HEK293 (cell line): ENCODE results near the gene RSPRY1.

ENCODE experiments used
- TRIM28 ChIP-seq: IDR thresholded peaks from 2 replicates; pipeline ENCODE4 v1.6.1; 2011; ENCODE audit warnings: low read length, control low read depth, borderline replicate concordance
- ZFP37 ChIP-seq: fragments of 450-650 bp; formaldehyde crosslinking; IDR thresholded peaks from 2 replicates; pipeline ENCODE4 v1.5.1; 2016; ENCODE audit warnings: missing biosample characterization, missing genetic modification characterization
- ZNF157 ChIP-seq: fragments of 450-650 bp; formaldehyde crosslinking; IDR thresholded peaks from 2 replicates; pipeline ENCODE4 v1.5.1; 2016; ENCODE audit warnings: missing biosample characterization, missing genetic modification characterization
- ZNF169 ChIP-seq: fragments of 450-650 bp; formaldehyde crosslinking; IDR thresholded peaks from 2 replicates; pipeline ENCODE4 v1.5.1; 2016; ENCODE audit warnings: missing biosample characterization, missing genetic modification characterization
- ZNF24 ChIP-seq: fragments of 450-650 bp; formaldehyde crosslinking; IDR thresholded peaks from 2 replicates; pipeline ENCODE4 v1.5.1; 2016; ENCODE audit warnings: missing biosample characterization, missing genetic modification characterization
- ZNF350 ChIP-seq: fragments of 450-650 bp; formaldehyde crosslinking; IDR thresholded peaks from 2 replicates; pipeline ENCODE4 v1.5.0; 2017; ENCODE audit warnings: missing biosample characterization, mild to moderate bottlenecking, missing genetic modification characterization
- TF ChIP-seq, protein P1 (sequence below): fragments of 450-650 bp; IDR thresholded peaks from 2 replicates; pipeline ENCODE4 v1.5.1; 2018; ENCODE audit warnings: missing biosample characterization, missing genetic modification characterization
- TF ChIP-seq, protein P2 (sequence below): fragments of 450-650 bp; formaldehyde crosslinking; IDR thresholded peaks from 2 replicates; pipeline ENCODE4 v1.5.1; 2016; ENCODE audit warnings: missing biosample characterization, missing genetic modification characterization
- TF ChIP-seq, protein P3 (sequence below): fragments of 450-650 bp; formaldehyde crosslinking; IDR thresholded peaks from 2 replicates; pipeline ENCODE4 v1.5.1; 2016; ENCODE audit warnings: missing biosample characterization, missing genetic modification characterization, low read depth
- TF ChIP-seq, protein P4 (sequence below): fragments of 450-650 bp; formaldehyde crosslinking; IDR thresholded peaks from 2 replicates; pipeline ENCODE4 v1.5.1; 2016; ENCODE audit warnings: missing biosample characterization, missing genetic modification characterization
- TF ChIP-seq, protein P5 (sequence below): fragments of 450-650 bp; formaldehyde crosslinking; optimal IDR thresholded peaks from 2 replicates; pipeline ENCODE3; 2016; ENCODE audit warnings: missing biosample characterization, mild to moderate bottlenecking, missing genetic modification characterization
- TF ChIP-seq, protein P6 (sequence below): fragments of 450-650 bp; formaldehyde crosslinking; IDR thresholded peaks from 2 replicates; pipeline ENCODE4 v1.5.1; 2016; ENCODE audit warnings: missing biosample characterization, missing genetic modification characterization
- TF ChIP-seq, protein P7 (sequence below): fragments of 450-650 bp; formaldehyde crosslinking; IDR thresholded peaks from 2 replicates; pipeline ENCODE4 v1.5.1; 2016; ENCODE audit warnings: missing biosample characterization, missing genetic modification characterization

DNA sequence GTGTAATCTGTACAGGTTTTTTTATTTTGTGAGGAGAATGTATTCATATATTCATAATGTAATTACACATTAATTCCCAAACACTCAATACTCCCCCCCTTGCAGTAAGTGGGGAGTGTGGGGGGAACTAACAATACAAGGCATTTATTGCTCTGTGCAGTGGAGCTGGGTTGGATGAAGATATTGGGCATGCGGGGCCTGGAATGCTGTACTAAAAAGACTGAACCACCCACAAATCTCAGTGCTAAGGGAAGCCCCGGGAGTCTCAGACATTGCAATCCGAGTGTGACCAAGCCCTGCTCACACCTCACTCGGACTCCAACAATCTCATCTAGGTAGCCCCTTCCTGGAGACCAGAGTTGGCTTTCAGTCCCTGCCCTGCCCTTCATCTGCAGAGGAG lies 92.4 kb downstream of the RSPRY1 start:
- TF ChIP-seq ZNF24 (tag by site-specific recombination) (no peak), TRIM28 (no peak), ZNF169 (tag by site-specific recombination) (no peak), ZNF350 (no peak), ZFP37 (tag by site-specific recombination) (no peak), ZNF157 (tag by site-specific recombination) (no peak)
- TF ChIP-seq, protein P1, sequence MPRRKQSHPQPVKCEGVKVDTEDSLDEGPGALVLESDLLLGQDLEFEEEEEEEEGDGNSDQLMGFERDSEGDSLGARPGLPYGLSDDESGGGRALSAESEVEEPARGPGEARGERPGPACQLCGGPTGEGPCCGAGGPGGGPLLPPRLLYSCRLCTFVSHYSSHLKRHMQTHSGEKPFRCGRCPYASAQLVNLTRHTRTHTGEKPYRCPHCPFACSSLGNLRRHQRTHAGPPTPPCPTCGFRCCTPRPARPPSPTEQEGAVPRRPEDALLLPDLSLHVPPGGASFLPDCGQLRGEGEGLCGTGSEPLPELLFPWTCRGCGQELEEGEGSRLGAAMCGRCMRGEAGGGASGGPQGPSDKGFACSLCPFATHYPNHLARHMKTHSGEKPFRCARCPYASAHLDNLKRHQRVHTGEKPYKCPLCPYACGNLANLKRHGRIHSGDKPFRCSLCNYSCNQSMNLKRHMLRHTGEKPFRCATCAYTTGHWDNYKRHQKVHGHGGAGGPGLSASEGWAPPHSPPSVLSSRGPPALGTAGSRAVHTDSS, result no peak
- TF ChIP-seq, protein P2, sequence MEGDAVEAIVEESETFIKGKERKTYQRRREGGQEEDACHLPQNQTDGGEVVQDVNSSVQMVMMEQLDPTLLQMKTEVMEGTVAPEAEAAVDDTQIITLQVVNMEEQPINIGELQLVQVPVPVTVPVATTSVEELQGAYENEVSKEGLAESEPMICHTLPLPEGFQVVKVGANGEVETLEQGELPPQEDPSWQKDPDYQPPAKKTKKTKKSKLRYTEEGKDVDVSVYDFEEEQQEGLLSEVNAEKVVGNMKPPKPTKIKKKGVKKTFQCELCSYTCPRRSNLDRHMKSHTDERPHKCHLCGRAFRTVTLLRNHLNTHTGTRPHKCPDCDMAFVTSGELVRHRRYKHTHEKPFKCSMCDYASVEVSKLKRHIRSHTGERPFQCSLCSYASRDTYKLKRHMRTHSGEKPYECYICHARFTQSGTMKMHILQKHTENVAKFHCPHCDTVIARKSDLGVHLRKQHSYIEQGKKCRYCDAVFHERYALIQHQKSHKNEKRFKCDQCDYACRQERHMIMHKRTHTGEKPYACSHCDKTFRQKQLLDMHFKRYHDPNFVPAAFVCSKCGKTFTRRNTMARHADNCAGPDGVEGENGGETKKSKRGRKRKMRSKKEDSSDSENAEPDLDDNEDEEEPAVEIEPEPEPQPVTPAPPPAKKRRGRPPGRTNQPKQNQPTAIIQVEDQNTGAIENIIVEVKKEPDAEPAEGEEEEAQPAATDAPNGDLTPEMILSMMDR (tag by site-specific recombination), result no peak
- TF ChIP-seq, protein P3, sequence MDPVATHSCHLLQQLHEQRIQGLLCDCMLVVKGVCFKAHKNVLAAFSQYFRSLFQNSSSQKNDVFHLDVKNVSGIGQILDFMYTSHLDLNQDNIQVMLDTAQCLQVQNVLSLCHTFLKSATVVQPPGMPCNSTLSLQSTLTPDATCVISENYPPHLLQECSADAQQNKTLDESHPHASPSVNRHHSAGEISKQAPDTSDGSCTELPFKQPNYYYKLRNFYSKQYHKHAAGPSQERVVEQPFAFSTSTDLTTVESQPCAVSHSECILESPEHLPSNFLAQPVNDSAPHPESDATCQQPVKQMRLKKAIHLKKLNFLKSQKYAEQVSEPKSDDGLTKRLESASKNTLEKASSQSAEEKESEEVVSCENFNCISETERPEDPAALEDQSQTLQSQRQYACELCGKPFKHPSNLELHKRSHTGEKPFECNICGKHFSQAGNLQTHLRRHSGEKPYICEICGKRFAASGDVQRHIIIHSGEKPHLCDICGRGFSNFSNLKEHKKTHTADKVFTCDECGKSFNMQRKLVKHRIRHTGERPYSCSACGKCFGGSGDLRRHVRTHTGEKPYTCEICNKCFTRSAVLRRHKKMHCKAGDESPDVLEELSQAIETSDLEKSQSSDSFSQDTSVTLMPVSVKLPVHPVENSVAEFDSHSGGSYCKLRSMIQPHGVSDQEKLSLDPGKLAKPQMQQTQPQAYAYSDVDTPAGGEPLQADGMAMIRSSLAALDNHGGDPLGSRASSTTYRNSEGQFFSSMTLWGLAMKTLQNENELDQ, result no peak
- TF ChIP-seq, protein P4, sequence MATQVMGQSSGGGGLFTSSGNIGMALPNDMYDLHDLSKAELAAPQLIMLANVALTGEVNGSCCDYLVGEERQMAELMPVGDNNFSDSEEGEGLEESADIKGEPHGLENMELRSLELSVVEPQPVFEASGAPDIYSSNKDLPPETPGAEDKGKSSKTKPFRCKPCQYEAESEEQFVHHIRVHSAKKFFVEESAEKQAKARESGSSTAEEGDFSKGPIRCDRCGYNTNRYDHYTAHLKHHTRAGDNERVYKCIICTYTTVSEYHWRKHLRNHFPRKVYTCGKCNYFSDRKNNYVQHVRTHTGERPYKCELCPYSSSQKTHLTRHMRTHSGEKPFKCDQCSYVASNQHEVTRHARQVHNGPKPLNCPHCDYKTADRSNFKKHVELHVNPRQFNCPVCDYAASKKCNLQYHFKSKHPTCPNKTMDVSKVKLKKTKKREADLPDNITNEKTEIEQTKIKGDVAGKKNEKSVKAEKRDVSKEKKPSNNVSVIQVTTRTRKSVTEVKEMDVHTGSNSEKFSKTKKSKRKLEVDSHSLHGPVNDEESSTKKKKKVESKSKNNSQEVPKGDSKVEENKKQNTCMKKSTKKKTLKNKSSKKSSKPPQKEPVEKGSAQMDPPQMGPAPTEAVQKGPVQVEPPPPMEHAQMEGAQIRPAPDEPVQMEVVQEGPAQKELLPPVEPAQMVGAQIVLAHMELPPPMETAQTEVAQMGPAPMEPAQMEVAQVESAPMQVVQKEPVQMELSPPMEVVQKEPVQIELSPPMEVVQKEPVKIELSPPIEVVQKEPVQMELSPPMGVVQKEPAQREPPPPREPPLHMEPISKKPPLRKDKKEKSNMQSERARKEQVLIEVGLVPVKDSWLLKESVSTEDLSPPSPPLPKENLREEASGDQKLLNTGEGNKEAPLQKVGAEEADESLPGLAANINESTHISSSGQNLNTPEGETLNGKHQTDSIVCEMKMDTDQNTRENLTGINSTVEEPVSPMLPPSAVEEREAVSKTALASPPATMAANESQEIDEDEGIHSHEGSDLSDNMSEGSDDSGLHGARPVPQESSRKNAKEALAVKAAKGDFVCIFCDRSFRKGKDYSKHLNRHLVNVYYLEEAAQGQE (tag by site-specific recombination), result no peak
- TF ChIP-seq, protein P5, sequence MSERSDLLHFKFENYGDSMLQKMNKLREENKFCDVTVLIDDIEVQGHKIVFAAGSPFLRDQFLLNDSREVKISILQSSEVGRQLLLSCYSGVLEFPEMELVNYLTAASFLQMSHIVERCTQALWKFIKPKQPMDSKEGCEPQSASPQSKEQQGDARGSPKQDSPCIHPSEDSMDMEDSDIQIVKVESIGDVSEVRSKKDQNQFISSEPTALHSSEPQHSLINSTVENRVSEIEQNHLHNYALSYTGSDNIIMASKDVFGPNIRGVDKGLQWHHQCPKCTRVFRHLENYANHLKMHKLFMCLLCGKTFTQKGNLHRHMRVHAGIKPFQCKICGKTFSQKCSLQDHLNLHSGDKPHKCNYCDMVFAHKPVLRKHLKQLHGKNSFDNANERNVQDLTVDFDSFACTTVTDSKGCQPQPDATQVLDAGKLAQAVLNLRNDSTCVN (tag by site-specific recombination), result no peak
- TF ChIP-seq, protein P6, sequence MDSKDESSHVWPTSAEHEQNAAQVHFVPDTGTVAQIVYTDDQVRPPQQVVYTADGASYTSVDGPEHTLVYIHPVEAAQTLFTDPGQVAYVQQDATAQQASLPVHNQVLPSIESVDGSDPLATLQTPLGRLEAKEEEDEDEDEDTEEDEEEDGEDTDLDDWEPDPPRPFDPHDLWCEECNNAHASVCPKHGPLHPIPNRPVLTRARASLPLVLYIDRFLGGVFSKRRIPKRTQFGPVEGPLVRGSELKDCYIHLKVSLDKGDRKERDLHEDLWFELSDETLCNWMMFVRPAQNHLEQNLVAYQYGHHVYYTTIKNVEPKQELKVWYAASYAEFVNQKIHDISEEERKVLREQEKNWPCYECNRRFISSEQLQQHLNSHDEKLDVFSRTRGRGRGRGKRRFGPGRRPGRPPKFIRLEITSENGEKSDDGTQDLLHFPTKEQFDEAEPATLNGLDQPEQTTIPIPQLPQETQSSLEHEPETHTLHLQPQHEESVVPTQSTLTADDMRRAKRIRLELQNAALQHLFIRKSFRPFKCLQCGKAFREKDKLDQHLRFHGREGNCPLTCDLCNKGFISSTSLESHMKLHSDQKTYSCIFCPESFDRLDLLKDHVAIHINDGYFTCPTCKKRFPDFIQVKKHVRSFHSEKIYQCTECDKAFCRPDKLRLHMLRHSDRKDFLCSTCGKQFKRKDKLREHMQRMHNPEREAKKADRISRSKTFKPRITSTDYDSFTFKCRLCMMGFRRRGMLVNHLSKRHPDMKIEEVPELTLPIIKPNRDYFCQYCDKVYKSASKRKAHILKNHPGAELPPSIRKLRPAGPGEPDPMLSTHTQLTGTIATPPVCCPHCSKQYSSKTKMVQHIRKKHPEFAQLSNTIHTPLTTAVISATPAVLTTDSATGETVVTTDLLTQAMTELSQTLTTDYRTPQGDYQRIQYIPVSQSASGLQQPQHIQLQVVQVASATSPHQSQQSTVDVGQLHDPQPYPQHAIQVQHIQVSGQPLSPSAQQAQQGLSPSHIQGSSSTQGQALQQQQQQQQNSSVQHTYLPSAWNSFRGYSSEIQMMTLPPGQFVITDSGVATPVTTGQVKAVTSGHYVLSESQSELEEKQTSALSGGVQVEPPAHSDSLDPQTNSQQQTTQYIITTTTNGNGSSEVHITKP (tag by site-specific recombination), result no peak
- TF ChIP-seq, protein P7, sequence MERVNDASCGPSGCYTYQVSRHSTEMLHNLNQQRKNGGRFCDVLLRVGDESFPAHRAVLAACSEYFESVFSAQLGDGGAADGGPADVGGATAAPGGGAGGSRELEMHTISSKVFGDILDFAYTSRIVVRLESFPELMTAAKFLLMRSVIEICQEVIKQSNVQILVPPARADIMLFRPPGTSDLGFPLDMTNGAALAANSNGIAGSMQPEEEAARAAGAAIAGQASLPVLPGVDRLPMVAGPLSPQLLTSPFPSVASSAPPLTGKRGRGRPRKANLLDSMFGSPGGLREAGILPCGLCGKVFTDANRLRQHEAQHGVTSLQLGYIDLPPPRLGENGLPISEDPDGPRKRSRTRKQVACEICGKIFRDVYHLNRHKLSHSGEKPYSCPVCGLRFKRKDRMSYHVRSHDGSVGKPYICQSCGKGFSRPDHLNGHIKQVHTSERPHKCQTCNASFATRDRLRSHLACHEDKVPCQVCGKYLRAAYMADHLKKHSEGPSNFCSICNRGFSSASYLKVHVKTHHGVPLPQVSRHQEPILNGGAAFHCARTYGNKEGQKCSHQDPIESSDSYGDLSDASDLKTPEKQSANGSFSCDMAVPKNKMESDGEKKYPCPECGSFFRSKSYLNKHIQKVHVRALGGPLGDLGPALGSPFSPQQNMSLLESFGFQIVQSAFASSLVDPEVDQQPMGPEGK (tag by site-specific recombination), result no peak
